GM23248 (cell line): ENCODE data around the gene CPNE5.

Source experiments
- EZH2 ChIP-seq: fragments of 200-600 bp; sonication (generic); IDR thresholded peaks from 2 replicates; pipeline ENCODE4 v1.6.1; 2018; ENCODE audit warnings: antibody characterized with exemption, mild to moderate bottlenecking; ENCODE audit not compliant: insufficient read depth, poor library complexity, severe bottlenecking
- EZH2phosphoT487 ChIP-seq: fragments of 200-600 bp; sonication (generic); IDR thresholded peaks from 2 replicates; pipeline ENCODE4 v1.6.1; 2018; ENCODE audit warnings: antibody characterized with exemption, moderate library complexity, mild to moderate bottlenecking, low read depth; ENCODE audit not compliant: insufficient read depth

- TF ChIP-seq EZH2phosphoT487 (no peak), EZH2 (no peak)
These were observed 93.4 kb downstream of the CPNE5 start for GRCh38 chr6:36745836-36746235.
